Pons (tissue), 1 donor: ENCODE measurements around the gene SMC1A.
"Not testable (repeated sequence)": the region's sequence is repeated elsewhere in the genome, so short reads cannot be mapped to it uniquely, and the experiment has no call there.

ENCODE experiments used
- DNase-seq: peaks from one replicate; pipeline ENCODE4 v3.0.0-alpha.2; 2016; ENCODE audit warnings: low spot score

SMC1A gene

DNA sequence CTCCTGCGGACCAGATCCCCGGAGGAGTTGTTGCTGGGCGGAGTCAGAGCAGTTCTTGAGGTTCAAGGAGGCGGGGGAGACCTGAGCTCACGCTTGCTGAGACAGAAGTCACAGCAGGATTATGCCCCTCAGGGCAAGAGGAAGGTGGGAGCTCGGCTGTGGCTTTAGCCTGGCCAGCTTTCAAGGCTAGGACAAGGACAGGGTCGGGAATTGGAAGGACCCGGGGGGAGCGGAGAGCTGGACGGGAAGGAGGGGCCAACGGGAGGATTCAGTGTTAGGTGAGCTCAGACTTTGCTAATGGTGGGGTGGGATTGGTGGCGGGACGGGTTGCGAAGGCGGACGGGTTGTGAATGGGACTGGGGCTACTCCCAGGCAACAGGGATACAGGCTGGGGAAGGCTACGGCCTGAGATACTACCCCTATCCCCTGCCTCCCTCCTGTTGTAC is 430 bp upstream of the SMC1A start, which contains the start of gene RIBC1:
RIBC1 (plus strand) TSS at position 13 of the 446 bp plus-strand sequence. CDS start 3,404 bp downstream, outside the sequence.
- DNase-seq = no peak

DNA sequence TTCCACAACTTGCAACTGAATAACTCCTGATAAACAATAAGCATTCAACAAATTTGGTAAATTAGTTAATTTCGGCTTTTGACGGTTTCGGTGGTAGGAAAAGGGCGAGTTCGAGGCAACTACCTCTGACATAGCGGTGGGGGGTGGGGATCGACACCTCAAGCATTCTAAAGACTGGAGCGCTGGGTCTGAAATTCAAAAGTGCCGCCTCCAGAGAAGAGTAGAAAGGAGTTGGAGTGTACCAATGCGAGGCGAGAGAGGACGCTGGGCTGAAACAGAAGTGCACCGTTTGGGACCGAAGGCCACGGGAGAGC is 725 bp downstream of the SMC1A start:
- DNase-seq = no peak

DNA sequence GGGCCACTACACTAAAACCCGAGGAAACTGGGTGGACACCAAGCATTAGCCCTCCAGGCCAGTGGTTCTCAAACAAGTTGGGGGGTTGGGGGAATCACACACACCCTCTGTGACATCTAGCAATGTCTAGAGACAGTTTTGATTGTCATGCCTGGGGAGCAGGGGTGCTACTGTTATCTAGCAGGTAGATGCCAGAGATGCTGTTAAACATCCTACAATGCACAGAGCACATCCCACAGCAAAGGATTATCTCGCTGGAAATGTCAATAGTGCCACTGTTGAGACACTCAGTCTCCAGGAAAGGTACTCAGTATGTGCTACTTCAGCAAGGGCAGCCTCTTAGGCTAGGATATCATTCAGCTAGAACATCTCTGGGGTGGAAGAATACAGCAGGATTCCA is 1.3 kb downstream of the SMC1A start:
- DNase-seq = no peak

DNA sequence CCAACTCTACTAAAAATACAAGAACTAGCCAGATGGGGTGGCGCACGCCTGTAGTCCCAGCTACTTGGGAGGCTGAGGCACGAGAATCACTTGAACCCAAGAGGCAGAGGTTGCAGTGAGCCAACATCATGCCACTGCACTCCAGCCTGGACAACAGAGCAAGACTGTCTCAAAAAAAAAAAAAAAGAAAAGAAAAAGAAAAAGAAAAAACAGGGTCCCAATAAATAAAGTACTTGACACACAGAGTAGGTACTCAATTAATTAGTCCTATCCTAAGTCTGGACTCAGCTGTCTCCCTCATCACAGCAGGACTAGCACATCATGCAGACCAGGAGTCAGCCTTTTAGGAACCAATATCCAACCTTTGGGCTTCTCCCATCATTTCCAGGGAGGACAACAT is 2.1 kb downstream of the SMC1A start:
- not testable (repeated sequence) for DNase-seq

DNA sequence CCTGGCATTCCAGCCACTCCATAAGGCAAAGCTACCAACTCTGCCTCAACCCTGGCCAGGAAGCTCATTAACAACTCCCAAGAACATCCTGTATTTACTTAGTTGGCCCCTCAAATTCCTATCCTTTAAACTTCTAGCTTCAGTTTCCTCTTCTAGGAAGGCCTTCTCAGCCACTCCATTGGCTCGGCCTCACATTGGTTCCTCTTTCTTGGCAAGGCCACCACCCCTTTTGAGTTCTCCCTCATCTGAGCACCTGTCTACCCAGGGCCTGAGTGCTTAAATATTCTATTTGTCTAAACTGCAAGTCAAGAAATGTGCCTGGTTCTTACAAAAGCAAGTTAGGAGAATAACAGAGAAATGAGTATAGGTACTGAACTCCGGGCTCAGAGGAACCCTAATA is 10.0 kb downstream of the SMC1A start:
- DNase-seq = no peak

DNA sequence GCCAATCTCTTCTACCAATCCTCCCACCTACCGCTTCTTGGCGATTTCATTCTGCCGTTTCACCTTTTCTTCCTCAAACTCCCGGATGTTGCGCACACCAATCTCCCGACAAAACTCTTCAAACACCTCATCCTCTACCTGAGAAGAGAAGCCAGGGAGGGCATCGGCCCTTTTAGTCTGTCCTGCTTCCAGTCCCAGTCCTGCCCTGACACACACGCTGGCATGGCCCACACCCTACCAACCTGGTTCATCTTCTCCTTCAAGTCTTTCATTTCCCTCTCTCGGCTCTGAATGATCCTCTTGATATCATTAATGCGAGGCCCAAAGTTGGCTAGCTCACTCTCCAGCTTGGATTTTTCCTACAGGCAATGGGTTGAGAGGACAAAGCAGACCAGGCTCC is 18.9 kb downstream of the SMC1A start:
- no peak for DNase-seq

DNA sequence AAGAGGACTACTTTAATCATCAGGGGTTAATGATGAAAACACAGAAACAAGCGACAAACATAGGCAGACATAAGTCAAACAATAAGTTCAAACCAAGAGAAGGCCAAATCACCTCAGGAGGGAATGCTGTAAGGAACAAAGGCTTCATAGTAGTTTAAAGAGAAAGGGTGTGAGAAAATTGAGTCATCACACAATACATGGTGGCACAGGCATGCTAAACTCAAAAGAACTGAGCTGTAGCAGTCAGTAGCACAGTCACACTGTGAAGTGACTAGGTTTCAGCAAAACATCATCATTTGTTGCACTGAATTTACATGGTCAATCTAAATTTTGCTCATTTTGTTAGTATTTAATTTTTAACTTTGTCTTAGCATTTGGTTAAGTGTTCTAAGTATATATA is 24.2 kb downstream of the SMC1A start:
- no peak for DNase-seq

DNA sequence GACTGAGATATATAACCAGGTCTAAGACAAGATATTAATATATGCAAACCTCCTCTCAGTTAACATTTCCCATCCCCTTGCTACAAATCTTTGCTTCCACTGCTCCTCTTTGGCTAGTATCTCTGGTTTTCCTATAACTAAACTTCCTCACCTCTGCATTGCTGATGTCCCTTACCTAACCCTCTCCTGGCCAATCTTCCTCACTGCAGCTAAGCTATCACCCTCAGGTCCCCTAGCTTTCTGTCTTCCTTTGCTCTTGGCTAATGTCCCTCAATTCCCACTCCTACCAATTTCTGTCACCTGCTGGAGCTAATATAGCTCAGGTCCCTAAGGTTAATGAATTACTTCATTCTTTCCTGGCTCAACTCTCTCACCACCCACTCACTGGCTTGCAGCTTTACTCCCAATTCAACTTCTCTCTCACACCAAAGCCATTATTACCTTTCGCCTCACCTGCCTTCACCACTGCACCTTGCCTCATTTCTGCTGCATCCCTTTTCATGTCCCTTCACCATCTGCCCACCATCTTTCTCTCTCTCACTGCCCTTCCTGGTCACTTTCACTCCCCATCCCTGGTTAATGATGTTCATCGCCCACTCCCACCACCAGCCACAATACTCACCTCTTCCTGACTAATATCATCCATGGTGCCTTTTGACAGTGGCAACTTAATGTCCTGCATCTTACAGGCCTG is 26.7 kb downstream of the SMC1A start:
- DNase-seq = no peak

DNA sequence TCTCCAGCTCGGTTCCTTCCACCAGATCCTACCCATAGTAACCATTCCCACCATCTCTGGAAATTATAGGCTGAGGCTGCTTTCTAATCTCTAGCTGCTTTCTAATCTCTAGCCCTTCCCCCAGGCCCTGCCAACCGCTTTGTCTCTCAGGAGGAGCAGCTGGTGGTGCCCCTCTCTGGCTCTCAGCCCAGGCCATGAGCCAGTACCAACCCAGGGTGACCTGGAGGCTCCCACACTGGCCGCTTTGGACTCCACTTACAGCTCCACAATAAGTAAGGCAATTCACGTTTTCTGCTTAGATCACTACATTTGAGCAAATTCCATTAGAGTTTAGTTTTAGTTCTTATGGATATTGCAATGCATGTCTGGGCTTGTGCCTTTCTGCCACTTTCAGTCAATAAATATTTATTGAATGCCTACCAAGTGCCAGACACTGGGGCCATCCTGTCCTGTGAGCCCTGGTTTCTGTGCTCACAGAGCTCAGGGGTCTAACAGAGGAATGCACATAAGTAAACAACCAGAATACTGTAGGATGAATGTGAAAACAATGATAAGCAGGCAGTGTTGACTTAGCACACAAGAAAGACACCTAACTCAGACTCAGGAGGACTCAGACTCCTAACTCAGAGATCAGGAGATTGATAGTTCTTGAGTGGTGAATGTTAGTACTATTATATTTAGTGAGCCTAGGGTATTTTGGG is 38.9 kb downstream of the SMC1A start:
- peak; percentile 0 for DNase-seq

DNA sequence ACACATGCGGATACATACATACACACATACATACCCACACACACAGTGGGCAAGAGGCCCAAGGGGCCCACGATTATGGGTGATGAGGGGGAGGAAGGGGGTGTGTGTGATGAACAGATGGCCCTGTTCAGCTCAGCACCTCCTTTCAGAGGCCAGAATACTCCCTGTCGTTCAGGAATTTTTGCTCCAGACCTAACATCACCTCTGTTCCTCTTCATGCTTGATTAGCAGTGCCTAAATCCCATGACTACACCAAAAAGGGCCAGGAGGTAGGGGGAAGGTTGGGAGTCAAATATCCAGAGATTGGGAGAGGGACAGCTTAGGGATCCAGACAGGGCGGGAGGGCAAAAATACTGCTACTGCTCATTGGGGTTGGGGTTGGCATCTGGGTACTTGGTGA is 42.7 kb downstream of the SMC1A start:
- DNase-seq = no peak

DNA sequence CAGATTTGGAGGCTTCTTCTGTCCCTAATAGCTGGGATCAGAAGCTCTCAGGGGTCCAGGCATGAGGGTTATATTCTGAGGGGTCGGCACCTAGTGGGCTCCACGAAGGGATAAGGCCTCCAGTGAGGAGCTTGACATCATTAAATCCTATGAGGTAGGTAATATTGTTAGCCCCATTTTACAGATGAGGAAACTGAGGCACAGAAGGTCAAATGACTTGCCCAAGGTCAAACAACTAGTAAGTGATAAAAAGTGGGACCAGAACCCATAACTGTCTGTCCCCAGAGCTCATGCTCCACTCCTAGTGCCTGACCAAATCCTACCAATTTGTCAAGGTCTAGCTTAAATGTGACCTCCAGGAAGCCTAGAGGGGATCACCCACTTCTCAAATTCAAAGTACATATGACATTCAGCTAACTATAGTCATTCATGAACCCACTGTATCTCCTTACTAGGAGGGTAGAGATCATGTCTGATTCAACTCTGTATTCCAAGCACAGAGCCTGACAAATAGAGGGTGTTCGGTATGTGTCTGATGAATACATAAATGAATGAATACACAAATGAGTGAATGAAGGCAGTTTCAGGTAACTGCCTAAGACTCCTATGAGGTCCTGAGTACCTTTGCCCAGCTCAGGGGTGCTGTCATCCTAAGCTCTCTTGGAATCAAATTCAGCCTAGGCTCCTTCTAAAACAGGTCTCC is 43.3 kb downstream of the SMC1A start:
- no peak for DNase-seq

DNA sequence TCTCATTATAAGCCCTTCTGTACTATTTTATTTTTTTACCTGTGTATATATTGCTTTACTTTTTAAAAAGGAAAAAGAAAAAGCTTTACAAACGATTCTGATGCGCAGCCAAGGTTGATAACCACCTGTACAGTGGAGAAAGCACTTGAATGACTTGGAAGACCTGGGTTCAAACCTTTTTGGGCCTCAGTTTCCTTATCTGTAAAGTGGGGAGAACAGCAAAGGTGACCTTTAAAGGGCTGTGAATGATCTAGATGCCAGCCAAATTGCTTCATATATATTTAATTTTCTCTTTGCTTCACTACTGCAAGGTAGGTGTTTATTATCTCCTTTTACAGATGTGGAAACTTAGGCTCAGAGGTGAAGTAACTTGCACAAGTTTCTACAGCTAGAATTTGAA is 45.0 kb downstream of the SMC1A start:
- DNase-seq = no peak

DNA sequence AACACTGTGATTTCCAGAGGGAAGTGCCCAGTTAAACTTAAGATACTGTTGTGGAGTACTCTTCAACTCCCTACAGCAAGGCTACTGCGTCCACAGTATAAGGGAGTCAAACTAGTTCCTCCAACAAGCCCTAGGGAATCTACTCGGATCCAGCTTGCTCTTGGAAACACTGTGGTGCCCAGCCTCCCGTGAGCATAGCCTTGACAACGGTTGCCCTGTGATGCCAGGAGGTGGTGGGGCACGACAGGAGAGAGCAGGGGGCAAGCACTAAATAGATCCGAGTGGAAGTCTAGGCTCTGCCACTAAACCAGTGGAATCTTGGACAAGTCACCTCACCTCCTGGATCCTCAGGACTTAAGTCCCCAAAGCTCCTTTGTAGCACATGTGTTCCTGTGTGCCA is 45.6 kb downstream of the SMC1A start:
- DNase-seq = no peak

DNA sequence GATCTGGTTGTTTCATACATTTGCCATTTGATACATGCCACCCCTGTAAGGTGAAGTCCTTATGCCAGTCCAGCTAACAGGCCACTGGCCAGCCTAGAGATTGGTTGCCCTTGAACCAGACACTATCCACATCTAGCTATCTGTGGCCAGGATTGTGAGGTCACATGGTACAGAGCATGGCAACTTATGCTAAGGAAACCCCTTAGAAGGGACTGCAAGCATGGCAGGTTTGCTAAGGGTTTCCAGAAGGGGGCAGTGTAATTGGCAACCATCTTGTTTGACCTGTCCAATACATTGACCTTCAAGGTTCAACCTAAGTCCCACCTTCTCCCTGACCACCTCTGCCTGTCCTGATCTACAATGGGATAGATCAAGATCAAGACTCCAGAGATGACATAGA is 47.5 kb downstream of the SMC1A start:
- no peak for DNase-seq

DNA sequence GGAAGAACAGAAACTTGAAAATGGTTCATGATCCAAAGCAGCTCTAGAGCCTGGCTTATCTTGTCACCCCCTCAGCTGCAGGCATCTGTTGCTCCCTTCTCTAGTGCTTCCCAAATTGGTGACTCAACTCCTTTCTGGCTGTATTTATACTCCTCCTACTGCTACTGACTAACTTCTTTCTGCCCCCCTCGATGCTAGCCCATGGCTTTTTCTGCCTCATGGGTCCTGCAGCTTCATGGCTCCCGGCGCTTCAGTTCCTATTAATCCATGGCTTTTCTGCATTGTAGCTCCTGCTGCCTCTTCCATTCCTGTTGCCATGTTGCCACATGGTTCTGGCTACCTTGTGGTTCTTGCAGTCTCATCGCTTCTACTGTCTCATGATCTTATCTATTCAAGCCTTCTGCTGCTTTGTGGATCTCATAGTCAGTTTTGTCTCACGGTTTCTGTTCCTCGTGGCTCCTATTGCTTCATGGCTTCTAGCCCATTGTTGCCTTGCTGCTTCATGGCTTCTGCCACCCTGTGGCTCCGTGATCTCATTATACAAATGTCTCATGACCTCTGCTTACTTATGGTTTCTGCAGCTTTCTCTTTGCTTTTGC is 48.1 kb downstream of the SMC1A start:
- DNase-seq = peak; percentile 22

DNA sequence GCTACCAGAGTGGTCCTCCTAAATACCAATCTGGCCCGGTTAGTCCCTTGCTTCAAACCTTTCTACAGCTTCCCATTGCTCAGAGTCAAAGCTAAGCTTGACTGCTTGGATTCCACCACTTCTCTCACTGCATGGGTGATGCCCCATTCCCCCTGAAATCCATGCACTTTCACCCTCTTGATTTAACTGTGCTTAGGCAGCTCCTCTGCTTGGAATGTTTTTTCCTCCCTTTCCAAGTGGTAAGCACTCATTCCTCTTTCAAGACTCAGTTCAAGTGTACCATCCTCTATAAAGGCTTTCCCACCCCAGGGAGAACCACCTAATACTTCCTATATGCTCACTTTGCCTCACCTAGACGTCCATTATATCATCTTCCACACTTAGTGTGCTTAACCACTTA is 49.1 kb downstream of the SMC1A start:
- DNase-seq = no peak

DNA sequence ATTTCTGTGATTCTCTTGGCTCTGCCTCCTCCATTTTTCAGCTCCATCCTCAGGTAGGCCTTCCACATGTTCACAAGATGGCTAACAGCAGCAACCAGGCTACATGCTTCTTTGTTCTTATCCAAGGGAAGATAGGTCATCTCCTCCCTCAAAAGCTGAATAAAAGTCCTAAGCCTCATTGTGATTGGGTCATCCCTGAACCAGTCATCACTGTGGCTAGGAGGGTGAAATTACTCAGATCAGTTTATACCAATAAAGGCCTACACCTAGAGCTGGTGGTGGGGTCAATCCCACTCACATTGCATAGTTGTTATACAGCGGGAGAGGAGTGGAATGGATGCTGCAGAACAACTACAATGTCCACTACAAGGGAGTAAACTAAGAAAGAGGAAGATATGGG is 56.0 kb downstream of the SMC1A start:
- DNase-seq = not testable (repeated sequence)

DNA sequence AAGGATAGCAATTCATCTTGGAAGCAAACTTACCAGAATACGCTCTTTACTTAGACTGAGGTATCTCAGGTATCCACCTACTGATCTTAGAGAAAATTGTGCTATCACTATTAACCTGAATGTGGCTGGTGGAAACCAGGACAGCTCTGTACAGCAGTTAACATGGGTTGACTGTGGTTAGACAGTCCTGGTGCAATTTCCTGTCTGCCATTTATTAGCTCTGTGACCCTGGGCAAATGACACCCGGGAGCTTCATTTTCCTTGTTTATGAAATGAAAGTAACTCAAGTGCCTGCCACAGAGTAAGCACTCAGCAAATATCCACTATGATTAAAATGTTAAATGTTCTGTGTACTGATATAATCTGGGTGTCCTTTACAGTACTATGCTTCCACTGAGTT is 60.0 kb downstream of the SMC1A start:
- DNase-seq = no peak

DNA sequence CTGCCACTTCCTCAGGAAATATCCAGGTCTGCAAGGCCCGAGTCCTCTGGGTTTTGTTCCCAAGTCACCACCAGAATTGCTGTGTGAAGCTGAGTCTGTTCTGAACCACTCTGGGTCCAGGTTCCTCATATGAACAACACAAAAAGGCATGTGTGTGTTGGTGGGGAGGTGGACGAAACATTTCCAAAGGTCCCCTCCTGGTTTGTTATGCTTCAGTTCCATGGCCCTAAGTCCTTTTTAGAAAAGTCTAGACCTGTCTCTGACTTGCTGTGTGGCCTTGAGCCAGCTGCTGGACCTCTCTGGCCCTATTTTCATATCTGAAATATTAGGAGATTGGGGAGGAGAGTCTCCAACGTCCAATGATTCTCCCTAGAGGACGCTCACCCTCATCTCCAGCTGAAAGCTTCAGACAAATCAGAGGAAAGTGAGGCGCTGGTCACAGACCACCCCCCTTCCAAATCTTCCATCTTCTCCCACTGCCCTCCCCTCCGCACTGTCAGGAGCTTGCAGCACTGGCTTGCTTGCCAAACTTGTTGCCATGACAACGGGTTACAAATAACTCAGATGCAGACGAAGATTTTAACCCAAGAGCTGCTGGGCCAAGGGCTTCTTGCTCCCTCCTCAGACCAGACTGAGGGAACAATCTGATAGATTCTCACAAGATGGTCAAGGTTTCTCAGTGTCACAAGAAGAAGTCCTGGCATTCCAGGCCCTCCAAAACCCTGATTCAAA is 64.5 kb downstream of the SMC1A start:
- DNase-seq = no peak

DNA sequence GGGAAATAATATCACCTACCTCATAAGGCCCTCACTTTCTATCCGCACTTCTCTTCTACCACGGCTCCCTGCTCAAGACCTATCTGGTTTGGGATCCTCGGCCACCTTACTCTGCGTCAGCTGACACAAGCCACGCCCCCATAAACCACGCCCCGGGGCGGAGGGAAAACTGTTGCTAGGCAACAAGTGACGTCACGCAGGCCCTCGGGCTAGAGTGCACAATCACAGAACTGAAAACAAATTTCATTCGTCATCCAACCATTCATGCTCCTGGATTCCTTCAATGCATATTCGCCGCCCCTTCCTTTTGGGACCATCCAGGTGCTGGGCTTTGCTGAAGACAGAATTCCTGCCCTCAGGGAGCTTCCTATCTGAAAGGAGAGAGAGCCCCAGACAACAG is 66.3 kb downstream of the SMC1A start:
- DNase-seq = no peak

DNA sequence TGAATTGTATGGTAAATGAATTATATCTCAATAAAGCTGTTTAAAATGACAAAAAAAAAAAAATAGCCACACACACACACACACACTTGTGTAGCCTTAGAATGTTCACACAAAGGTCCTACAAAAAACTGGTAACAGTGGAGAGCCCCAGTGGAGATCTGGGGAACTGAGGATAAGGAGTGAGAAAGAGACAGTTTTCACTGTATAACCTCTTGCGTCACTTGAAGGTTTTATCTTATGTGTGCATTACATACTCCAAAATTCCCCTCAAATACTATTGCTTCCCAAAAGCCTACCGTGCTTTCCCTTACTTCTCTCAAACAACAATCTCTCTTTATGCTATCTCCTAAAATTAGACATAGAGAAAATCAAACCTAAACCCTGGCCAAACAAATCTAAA is 67.8 kb downstream of the SMC1A start:
- no peak for DNase-seq

DNA sequence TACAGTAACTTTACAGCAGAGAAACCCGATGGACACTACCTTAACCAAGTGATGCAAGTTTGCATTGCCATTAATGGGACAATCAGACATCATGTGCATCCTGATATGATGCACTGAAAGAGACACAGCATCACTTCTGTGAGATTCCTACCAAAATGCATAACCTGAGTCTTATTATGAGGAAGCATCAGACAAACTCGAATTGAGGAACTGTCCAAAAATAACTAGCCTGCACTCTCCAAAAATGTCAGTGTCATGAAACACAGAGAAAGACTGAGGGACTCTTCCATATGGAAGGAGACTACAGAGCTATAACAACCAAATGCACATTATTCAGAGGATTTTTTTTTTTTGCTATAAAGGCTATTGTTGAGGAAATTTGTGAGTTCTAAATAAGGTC is 74.5 kb downstream of the SMC1A start:
- no peak for DNase-seq
